Lung (tissue), 12 donors: ENCODE measurements around the gene GNL2. TPM values are rescaled to one million over a fixed set of nuclear protein-coding genes. Genes with fewer than 3 reads are reported as not detected.
"Not testable (repeated sequence)": the region's sequence is repeated elsewhere in the genome, so short reads cannot be mapped to it uniquely, and the experiment has no call there.

Source experiments
- ATAC-seq: fragments of 200-7000 bp; cut with Tn5 transposase; one replicate; pipeline ENCODE4 v1.9.1; 2020; ENCODE audit warnings: moderate number of reproducible peaks; ENCODE audit not compliant: insufficient read depth, low FRiP score
- DNase-seq, 3 donors: peaks; one replicate each; pipeline ENCODE4 v3.0.0-alpha.2; 2013 to 2017
- H3K27ac ChIP-seq, 2 donors: one replicate each; pipeline ENCODE4 v1.5.1; 2013; ENCODE audit warnings: mild to moderate bottlenecking in 2 of 2, moderate library complexity in 2 of 2, control low read depth in 1 of 2, inconsistent platforms in 1 of 2, low read depth in 1 of 2, low read length in 1 of 2
- H3K27me3 ChIP-seq, 3 donors: one replicate each; pipeline ENCODE4 v1.5.1; 2013; ENCODE audit warnings: low read length in 2 of 3; ENCODE audit not compliant: control insufficient read depth in 3 of 3, insufficient read depth in 3 of 3
- H3K36me3 ChIP-seq, 4 donors: one replicate each; pipeline ENCODE4 v1.5.1; 2013; ENCODE audit warnings: low read length in 4 of 4, mild to moderate bottlenecking in 1 of 4, moderate library complexity in 1 of 4; ENCODE audit not compliant: control insufficient read depth in 4 of 4, insufficient read depth in 4 of 4
- H3K4me1 ChIP-seq, 5 donors: one replicate each; pipeline ENCODE4 v1.5.1; 2013; ENCODE audit warnings: low read length in 5 of 5, mild to moderate bottlenecking in 2 of 5, moderate library complexity in 1 of 5; ENCODE audit not compliant: control insufficient read depth in 5 of 5, insufficient read depth in 5 of 5
- H3K4me3 ChIP-seq: one replicate; pipeline ENCODE4 v1.5.1; 2013; ENCODE audit warnings: mild to moderate bottlenecking, control low read depth, moderate library complexity
- H3K9ac ChIP-seq, 2 donors: one replicate each; pipeline ENCODE4 v1.5.1; 2013; ENCODE audit warnings: low read length in 2 of 2, control low read depth in 1 of 2; ENCODE audit not compliant: insufficient read depth in 1 of 2
- H3K9me3 ChIP-seq, 4 donors: one replicate each; pipeline ENCODE4 v1.5.1; 2013; ENCODE audit warnings: low read length in 3 of 4, mild to moderate bottlenecking in 1 of 4, moderate library complexity in 1 of 4; ENCODE audit not compliant: control insufficient read depth in 4 of 4, insufficient read depth in 3 of 4
- CTCF ChIP-seq: IDR thresholded peaks from 2 replicates; pipeline ENCODE4 v1.5.1; 2012; ENCODE audit warnings: mild to moderate bottlenecking; ENCODE audit errors: control extremely low read depth, extremely low read depth
- WGBS, 2 donors: extraction: QIAGEN DNeasy Blood & Tissue Kit; methylation state at CpG; one replicate each; pipeline ENCODE4 v1.1.7; 2013; 5-methylcytosine and 5-hydroxymethylcytosine counted together
- polyA plus RNA-seq, 2 donors: library from polyadenylated mRNA; stranded (reverse); fragments of 200-250 nt; gene quantifications; one replicate each; pipeline ENCODE4 v1.2.1, GENCODE V29; 2013
- total RNA-seq, 2 donors: library from RNA; depleted of rRNA in 1 of 2; stranded (reverse); fragments of >200 nt in 1 of 2; gene quantifications; one replicate each; pipeline ENCODE4 v1.2.1, GENCODE V29; 2014 to 2021
- donor health status: control.
- donor health status: control.
- donor health status: Bipolar disorder and iron deficiency.
- donor health status: healthy.
- donor health status: DM: yes; HTN: yes; CAD: no.

The GNL2 gene
- total and polyA plus RNA-seq, 4 donors = 39.3 to 148 (median 44.3) TPM

DNA sequence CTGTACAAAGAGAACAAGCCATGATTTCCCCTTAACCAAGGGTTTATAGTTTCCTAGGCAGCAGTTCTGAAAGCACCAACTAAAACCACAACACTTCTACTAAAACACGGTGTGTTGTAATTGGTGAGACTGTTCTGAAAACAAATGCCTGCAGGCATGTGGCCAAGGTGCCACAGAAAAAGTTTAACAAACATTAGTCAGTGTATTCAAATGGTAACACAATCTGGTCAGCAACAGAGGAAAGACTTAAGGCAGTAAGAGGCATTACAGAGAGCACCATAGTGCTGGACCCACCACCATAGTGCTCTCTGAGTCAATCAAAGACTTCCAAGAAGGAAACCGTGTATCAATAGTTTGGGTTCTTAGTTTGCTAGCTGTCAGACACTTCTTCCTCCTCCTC is 58.4 kb downstream of the GNL2 start:
- ATAC-seq (no peak), DNase-seq (no peak)
- no peaks in the 10 kb centered on the region for H3K27me3 ChIP-seq
- peaks cover 0 to 6% (median 0%) of the 10 kb centered on the region in 5 donors for H3K4me1 ChIP-seq
- H3K9ac ChIP-seq = no peak overlapping the region
- WGBS, 2 donors = 73 to 83% methylated on average over 2 of the region's 2 CpGs
- no peak overlapping the region for H3K4me3 ChIP-seq
- peaks cover 16 to 37% (median 30%) of the 10 kb centered on the region in 4 donors for H3K36me3 ChIP-seq
- no peaks in the 10 kb centered on the region for H3K9me3 ChIP-seq
- H3K27ac ChIP-seq = no peak overlapping the region
- no peak for TF ChIP-seq CTCF

GRCh38 chr1:37533317-37534093 is 62.2 kb downstream of the GNL2 start:
- WGBS, 2 donors = 92 to 93% methylated on average over 4 of the region's 4 CpGs

GRCh38 chr1:37532418-37533156 is 63.1 kb downstream of the GNL2 start:
- 91 to 95% methylated on average over 4 of the region's 4 CpGs for WGBS, 2 donors
- peaks cover 5 to 15% (median 9%) of the 10 kb centered on the region in 4 donors for H3K36me3 ChIP-seq
- H3K4me1 ChIP-seq, ATAC-seq, H3K27me3 ChIP-seq, H3K9ac ChIP-seq, DNase-seq, H3K4me3 ChIP-seq, H3K9me3 ChIP-seq, H3K27ac ChIP-seq: not testable (repeated sequence)

More at GRCh38 chr1:37533317-37534093, 62.2 kb downstream of the GNL2 start:
- Histone ChIP-seq H3K9ac (no peak overlapping the region), H3K27me3 (no peaks in the 10 kb centered on the region), H3K27ac (peak overlapping the region; percentile 53 to 82), H3K4me1 (peaks cover 0 to 6% (median 0%) of the 10 kb centered on the region in 5 donors), H3K9me3 (no peaks in the 10 kb centered on the region), H3K4me3 (no peak overlapping the region), H3K36me3 (peaks cover 8 to 20% (median 12%) of the 10 kb centered on the region in 4 donors)
- no peak for TF ChIP-seq CTCF
- no peak for ATAC-seq
- no peak for DNase-seq

DNA sequence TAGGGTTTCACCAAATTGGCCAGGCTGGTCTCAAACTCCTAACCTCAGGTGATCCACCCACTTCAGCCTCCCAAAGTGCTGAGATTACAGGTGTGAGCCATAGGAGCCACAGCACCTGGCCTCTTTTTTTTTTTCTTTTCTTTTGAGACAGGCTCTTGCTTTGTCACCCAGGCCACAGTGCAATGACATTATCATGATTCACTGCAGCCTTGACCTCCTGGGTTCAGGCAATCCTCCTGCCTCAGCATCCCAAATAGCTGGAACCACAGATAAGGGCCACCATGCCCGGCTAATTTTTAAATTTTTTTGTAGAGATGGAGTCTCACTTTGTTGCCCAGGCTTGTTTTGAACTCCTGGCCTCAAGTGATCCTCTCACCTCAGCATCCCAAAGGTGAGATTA is 65.8 kb downstream of the GNL2 start:
- H3K4me3 ChIP-seq, H3K27ac ChIP-seq, H3K36me3 ChIP-seq, ATAC-seq, H3K9ac ChIP-seq, DNase-seq, H3K4me1 ChIP-seq, H3K27me3 ChIP-seq, H3K9me3 ChIP-seq: not testable (repeated sequence)
- 77 to 90% methylated on average over 1 of the region's 1 CpG for WGBS, 2 donors
